ENCODE measurements around the gene MEGF11. TPM values are rescaled to one million over a fixed set of nuclear protein-coding genes. Genes with fewer than 3 reads are reported as not detected.

MEGF11 gene
- total RNA-seq, 1 donor from 2014 or later: 1.9 TPM

DNA sequence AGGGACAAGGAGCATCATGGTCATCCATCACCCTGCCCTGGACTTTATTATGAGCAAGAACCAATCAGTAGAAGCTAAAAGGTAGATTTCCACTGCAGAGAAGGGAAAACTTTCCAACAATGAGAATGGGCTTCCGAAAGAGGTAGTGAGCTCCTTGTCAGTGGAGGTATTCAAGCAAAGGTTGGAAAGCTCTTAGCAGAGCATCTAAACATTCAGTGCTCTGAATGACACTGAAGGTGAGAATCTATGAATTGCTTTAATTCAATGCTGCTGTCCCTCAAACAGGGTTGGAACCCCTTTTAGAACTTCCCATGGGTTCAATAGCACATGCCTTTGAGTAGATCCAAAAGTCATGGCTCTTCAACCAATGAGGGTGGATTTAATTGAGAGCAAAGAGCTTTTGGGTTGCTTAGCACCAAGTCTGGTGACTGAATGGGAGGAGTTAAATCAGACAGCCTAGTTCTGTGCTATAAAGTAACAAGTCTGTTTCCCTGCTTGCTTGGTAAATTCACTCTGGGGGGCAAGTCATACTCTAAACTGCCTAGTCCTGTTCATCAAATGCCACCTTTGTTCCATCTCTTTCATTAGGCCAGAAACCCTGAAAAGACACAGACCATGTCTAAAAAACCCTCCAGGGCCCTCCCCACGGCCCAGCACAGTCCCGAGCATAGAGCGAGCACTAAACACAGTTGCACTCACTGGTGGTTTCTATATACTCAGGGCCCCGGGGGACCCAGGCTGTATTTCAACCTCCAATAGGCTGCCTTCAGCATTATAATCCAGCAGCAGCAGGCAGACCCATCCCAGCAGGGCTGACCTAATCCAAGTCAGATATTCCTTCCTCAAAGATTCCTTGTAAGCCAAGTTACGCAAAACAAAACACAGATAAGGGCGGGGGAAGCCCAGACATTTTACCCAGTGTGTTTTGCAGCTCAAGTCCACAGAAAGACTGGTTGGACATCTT, 161.2 kb downstream of the MEGF11 start:
- peak; percentile 89 for DNase-seq (ENCODE audit: low spot score)

GRCh38 chr15:66089509-66089908, 164.0 kb downstream of the MEGF11 start:
- DNase-seq (ENCODE audit: low spot score): no peak

DNA sequence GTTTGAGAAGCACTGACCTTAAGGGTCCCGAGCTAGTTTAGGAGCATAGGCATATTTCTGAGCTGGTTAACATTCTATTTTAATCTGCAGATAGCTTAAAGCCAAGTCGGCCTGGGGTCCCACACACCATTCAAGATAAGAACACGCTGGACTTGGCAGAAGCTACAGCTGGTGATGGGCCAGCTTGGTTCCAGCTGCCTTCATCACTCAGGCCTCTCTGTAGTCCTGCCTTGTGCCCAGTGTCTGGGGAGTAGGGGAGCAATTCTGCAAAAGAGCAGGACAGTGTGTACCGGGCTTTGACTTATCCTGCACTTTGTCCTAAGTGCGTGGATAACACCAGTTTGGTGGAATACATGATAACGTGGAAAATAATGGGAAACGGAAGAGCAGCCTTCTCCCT, 164.5 kb downstream of the MEGF11 start:
- DNase-seq (ENCODE audit: low spot score): peak; percentile 74

DNA sequence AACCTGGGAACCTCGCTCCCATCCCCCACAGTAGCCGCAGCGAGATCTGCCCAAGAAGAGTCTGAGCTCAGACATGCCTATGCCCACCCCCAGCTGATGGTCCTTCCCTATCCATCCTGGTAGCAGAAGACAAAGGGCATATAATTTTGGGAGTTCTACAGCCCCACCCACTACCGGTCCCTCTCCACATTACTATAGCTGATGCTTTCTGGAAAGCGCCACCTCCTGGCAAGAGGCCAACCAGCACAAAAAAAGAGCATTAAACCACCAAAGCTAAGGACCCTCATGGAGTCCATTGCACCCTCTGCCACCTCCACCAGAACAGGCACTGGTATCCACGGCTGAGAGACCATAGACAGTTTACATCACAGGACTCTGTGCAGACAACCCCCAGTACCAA, 168.4 kb downstream of the MEGF11 start:
- no peak for DNase-seq (ENCODE audit: low spot score)

GRCh38 chr15:66084704-66085103, 168.8 kb downstream of the MEGF11 start:
- DNase-seq (ENCODE audit: low spot score): no peak

- peak; percentile 72 for DNase-seq (ENCODE audit: low spot score)
These were observed 172.7 kb downstream of the MEGF11 start for GRCh38 chr15:66080717-66081398.

DNA sequence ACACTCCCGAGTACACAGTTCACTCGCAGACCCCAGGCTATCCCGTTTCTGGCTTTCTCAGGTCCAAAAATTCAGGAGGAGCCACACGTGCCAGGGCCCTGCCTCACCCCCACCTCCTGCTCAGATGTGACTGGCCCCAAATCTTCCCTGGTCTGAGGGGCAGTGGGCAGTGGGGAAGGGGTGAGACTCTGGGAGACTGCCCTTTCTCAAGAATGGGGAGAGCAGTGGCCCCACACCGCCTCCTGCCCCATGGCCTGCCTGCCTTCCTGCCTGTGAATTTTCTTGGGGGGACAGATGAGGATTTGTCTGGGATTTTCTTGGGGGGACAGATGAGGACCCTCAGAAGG, 174.6 kb downstream of the MEGF11 start:
- DNase-seq (ENCODE audit: low spot score): no peak

GRCh38 chr15:66078196-66078928, 175.2 kb downstream of the MEGF11 start:
- no peak for DNase-seq (ENCODE audit: low spot score)

- no peak for DNase-seq (ENCODE audit: low spot score)
These were observed 176.3 kb downstream of the MEGF11 start for GRCh38 chr15:66077320-66077663.

- no peak for DNase-seq (ENCODE audit: low spot score)
These were observed 176.8 kb downstream of the MEGF11 start for GRCh38 chr15:66076591-66077319.

- no peak for DNase-seq (ENCODE audit: low spot score)
These were observed 177.6 kb downstream of the MEGF11 start for GRCh38 chr15:66075947-66076346.

DNA sequence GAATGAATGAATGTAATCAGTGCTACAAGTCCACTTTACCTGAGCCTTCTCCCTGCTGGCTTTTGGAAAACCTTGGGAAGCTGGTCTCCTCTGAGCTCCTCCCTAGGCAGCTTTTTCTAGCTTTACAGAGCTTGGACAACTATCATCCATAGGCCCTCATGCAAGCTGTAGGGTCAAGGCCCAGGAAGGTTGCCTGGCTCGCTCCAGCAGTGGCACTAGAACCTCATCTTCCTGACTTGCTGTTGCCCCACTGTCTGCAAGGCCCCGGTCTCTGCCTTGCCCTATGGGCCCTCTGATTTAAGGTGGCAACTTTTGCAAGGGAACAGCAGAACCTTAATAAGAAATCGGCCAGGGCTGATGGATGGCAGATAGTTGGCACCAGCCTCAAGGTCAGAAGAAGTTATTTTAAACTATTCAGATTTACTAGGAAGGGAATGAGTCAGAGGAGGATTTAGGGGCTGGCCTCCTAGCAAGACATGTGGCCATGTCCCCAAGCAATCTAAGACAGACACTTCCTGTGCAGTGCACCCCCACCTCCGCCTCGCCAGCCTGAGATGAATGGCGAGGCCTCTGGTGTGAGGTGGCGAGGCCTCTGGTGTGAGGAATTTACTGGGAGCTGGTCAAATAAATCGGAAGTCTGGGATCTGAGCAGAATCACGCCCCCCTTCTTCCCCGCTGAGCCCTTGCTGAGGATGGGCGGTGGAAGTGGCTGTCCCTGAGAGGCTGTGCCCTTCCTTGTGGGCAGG, 180.8 kb downstream of the MEGF11 start:
- peak; percentile 56 for DNase-seq (ENCODE audit: low spot score)

DNA sequence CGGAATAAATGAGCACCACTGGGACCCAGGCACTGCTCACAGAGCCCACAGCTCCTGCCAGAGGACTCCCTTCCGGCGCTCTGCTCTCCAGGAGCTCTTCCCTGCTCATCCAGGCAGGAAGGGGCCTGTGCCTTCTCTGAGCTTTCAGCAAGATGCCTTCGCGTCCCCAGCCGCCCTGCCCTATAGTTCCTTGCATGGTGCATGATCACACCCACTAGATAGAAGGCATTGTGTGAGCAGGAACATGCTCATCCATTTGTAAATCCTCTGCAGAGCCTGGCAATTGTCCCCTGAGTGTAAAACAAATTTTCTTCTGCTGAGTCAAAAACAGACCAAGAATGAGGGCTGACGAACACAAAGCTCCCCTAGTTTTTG, 181.6 kb downstream of the MEGF11 start:
- DNase-seq (ENCODE audit: low spot score): no peak

- no peak for DNase-seq (ENCODE audit: low spot score)
These were observed 182.2 kb downstream of the MEGF11 start for GRCh38 chr15:66071160-66071920.

DNA sequence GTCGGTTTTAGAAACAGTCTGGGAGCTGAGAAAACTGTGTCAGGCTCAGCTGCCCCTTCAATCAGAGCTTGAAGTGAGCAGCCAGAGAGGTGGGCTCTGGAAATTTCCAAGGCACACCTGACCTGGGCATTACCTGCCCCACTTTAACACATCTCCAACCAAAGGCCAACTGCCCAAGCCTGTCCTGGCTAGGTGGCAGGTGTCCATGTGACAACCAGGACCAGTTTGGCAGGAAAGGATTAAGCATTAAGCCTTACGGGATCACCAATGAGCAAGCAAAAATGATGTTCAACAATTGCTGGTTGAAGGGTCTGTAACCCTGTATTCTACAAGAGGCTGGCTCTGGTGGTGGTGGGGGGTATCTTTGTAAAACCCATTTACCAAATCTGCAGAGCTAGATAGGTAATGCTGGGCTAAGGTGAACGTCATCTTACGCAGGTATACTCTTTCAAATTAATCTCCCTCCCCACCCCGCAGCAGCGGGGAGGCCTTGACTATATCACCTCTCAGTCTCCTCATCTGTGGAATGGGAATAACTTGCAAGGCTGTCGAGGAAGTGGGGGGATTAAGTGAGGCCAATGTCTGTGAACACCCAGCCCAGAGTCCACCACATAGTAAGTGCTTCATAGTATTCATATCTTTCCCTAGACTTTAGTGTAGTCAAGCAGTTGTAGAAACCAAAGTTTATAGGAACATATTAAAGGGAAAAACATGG, 183.2 kb downstream of the MEGF11 start:
- DNase-seq (ENCODE audit: low spot score): no peak

- no peak for DNase-seq (ENCODE audit: low spot score)
These were observed 183.8 kb downstream of the MEGF11 start for GRCh38 chr15:66069751-66070150.

GRCh38 chr15:66068801-66069200, 184.7 kb downstream of the MEGF11 start:
- no peak for DNase-seq (ENCODE audit: low spot score)

- no peak for DNase-seq (ENCODE audit: low spot score)
These were observed 185.9 kb downstream of the MEGF11 start for GRCh38 chr15:66067687-66068086.

- DNase-seq (ENCODE audit: low spot score): no peak
These were observed 187.1 kb downstream of the MEGF11 start for GRCh38 chr15:66066481-66066880.

DNA sequence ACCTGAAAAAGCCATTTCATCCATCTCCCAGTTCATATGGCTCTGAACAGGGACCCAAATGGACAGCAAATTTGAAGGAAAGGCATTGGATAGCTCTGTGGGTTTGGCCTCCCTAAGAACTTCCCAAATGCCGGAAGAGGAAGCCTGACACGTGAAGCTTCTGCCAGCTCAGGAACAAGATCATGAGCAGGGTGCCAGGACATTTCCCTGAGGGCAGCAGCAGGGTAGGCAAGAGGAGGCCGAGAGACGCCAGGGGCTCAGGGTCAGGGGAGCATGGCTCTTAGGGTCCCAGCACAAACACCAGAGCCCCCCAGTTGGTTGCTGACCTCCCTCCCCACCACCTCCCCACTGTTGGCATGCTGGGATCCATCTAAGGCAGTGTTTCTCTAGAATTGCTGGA, 187.5 kb downstream of the MEGF11 start:
- DNase-seq (ENCODE audit: low spot score): no peak
